GM12873 (cell line): ENCODE data around the gene ORC4.
A peak's percentile ranks its signal among the peaks of the same experiment; 100 is the strongest.

Experiments
- TF ChIP-seq, protein P1 (sequence below): IDR thresholded peaks from 2 replicates; pipeline ENCODE4 v1.5.1; 2012; ENCODE audit warnings: low read depth, mild to moderate bottlenecking, moderate library complexity, low read length, control low read depth; ENCODE audit not compliant: insufficient read depth; ENCODE audit errors: missing control alignments

ORC4 gene

GRCh38 chr2:147913701-147914480 is 106.6 kb downstream of the ORC4 start:
- TF ChIP-seq, protein P1, sequence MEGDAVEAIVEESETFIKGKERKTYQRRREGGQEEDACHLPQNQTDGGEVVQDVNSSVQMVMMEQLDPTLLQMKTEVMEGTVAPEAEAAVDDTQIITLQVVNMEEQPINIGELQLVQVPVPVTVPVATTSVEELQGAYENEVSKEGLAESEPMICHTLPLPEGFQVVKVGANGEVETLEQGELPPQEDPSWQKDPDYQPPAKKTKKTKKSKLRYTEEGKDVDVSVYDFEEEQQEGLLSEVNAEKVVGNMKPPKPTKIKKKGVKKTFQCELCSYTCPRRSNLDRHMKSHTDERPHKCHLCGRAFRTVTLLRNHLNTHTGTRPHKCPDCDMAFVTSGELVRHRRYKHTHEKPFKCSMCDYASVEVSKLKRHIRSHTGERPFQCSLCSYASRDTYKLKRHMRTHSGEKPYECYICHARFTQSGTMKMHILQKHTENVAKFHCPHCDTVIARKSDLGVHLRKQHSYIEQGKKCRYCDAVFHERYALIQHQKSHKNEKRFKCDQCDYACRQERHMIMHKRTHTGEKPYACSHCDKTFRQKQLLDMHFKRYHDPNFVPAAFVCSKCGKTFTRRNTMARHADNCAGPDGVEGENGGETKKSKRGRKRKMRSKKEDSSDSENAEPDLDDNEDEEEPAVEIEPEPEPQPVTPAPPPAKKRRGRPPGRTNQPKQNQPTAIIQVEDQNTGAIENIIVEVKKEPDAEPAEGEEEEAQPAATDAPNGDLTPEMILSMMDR: no peak

DNA sequence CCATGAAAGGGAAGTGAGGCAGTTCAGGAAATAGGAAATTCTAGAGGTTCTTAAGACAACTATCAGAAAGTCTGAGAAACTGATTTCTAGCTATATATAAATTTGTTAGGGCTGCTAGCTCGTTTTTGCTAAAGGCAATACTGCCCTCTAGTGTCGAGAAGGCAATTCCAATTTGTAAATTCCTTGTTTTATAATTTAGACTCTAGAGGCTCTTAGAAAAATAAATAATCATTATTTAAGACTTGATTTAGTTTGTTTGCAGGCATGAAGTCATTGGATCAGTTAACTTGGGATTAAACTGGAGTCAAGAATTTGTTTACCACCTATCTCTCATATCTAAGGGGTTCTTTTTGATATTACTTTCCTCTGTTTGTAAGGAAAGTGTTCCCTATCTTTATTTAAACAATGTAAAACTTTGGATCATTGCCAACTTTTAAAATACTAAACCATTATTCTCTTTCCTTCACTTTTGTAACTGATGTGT is 109.5 kb downstream of the ORC4 start:
- TF ChIP-seq, protein P1: peak; percentile 59

DNA sequence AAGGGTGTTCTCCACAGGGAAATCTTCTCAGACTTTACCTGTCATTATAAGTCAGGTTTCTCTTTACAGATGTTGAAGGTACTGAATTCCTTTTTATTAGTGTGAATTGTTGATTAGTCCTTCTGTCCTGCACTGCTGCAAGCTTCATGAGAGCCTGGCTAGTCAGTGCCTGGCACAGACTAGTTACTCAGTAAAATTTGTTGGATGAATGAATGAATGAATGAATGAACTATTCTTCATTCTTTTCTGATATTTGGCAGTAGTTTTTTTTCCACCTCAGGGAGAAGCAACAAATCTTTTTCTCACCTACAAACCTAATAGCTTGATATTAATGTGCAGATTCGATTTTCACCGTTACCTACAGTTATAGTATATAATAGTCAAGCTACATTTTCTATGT is 111.4 kb downstream of the ORC4 start:
- TF ChIP-seq, protein P1: no peak

GRCh38 chr2:147904051-147904450 is 116.5 kb downstream of the ORC4 start:
- TF ChIP-seq, protein P1: no peak

DNA sequence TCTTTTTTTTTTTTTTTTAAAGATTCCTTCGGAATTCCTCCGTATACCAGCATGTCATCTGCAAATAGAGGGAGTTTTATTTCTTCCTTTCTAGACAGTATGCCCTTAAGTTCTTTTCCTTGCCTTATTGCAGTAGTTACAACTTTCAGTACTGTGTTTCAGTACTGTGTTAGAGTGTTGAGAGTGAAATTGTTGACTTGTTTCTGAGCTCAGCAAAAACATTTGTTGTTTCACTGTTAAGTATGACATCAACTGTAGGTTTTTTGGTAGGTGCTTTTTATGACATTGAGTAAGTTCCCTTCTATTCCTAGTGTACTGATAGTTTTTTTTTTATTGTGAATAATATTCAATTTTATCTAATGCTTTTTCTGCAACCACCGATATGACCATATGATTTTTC is 131.9 kb downstream of the ORC4 start:
- TF ChIP-seq, protein P1: no peak

GRCh38 chr2:147886136-147886535 is 134.4 kb downstream of the ORC4 start:
- TF ChIP-seq, protein P1: no peak

DNA sequence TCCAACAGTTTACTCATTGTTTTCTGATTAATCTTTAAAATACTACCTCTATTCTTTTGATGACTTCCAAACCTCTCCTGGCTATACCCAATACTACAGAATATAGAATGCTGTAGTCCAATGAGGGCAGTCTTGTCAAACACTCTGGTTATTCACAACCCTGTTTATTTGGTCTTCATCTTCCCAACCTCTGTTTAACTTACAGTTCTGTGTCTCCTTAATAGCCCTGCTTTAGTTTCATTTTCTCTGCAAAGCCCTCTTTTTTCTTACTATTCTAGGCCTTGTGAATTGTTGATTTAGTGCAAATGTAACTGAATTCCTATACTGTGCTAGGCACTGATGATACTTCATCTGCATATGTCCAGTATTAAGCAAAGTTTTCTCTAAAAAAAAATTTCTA is 135.7 kb downstream of the ORC4 start:
- TF ChIP-seq, protein P1: no peak
